Hepatocyte (in vitro differentiated cells): ENCODE results near the gene CHN1. TPM values are rescaled to one million over a fixed set of nuclear protein-coding genes. Genes with fewer than 3 reads are reported as not detected.

Experiments used
- DNase-seq: peaks from one replicate; pipeline ENCODE4 v3.0.0-alpha.2; 2016; ENCODE audit warnings: low spot score
- H2AFZ ChIP-seq: fragments of 200-600 bp; sonication (generic); 2 replicates; pipeline ENCODE4 v1.6.0; 2016; ENCODE audit warnings: antibody characterized with exemption, mild to moderate bottlenecking
- H3K27ac ChIP-seq: fragments of 200-600 bp; sonication (generic); 2 replicates; pipeline ENCODE4 v1.5.1; 2016; ENCODE audit warnings: mild to moderate bottlenecking
- H3K27me3 ChIP-seq: fragments of 200-600 bp; sonication (generic); 2 replicates; pipeline ENCODE4 v1.6.1; 2016
- H3K36me3 ChIP-seq: fragments of 200-600 bp; sonication (generic); replicated peaks from 2 replicates; pipeline ENCODE4 v1.5.1; 2016; ENCODE audit warnings: low read depth; ENCODE audit not compliant: insufficient read depth
- H3K4me1 ChIP-seq: fragments of 200-600 bp; sonication (generic); 2 replicates; pipeline ENCODE4 v1.5.1; 2016; ENCODE audit warnings: mild to moderate bottlenecking, moderate library complexity; ENCODE audit not compliant: insufficient read depth
- H3K4me2 ChIP-seq: fragments of 200-600 bp; sonication (generic); 2 replicates; pipeline ENCODE4 v1.6.0; 2016
- H3K4me3 ChIP-seq: fragments of 200-600 bp; sonication (generic); 2 replicates; pipeline ENCODE4 v1.5.1; 2016; ENCODE audit warnings: mild to moderate bottlenecking
- H3K79me2 ChIP-seq: fragments of 200-600 bp; sonication (generic); 2 replicates; pipeline ENCODE4 v1.6.0; 2017; ENCODE audit warnings: mild to moderate bottlenecking
- H3K9me2 ChIP-seq: fragments of 200-600 bp; sonication (generic); replicated peaks from 2 replicates; pipeline ENCODE4 v1.6.0; 2017; ENCODE audit warnings: mild to moderate bottlenecking; ENCODE audit not compliant: insufficient read depth
- H3K9me3 ChIP-seq: fragments of 200-600 bp; sonication (generic); 2 replicates; pipeline ENCODE4 v1.5.1; 2016; ENCODE audit warnings: low read depth, mild to moderate bottlenecking
- H4K20me1 ChIP-seq: fragments of 200-600 bp; sonication (generic); 2 replicates; pipeline ENCODE4 v1.6.0; 2016; ENCODE audit warnings: mild to moderate bottlenecking; ENCODE audit not compliant: insufficient read depth, poor library complexity, severe bottlenecking
- EZH2 ChIP-seq: fragments of 200-600 bp; sonication (generic); IDR thresholded peaks from 2 replicates; pipeline ENCODE4 v1.6.1; 2016; ENCODE audit warnings: antibody characterized with exemption, mild to moderate bottlenecking, borderline replicate concordance
- EZH2phosphoT487 ChIP-seq: fragments of 200-600 bp; sonication (generic); IDR thresholded peaks from one replicate; pipeline ENCODE4 v1.6.1; 2018; ENCODE audit warnings: antibody characterized with exemption, mild to moderate bottlenecking, low read depth, moderate library complexity; ENCODE audit not compliant: unreplicated experiment, severe bottlenecking
- WGBS: methylation state at CpG from one replicate; pipeline ENCODE4 v1.1.6; 2016; ENCODE audit warnings: low lambda C conversion rate; ENCODE audit errors: missing lambda C conversion rate; 5-methylcytosine and 5-hydroxymethylcytosine counted together
- polyA plus RNA-seq: library from polyadenylated mRNA; unstranded; fragments of >200 nt; fragmentation: Nextera tagmentation; extraction: Ambion mirVana; gene quantifications from 2 replicates; pipeline ENCODE4 v1.2.1, GENCODE V29; 2016
- total RNA-seq: library from RNA; depleted of rRNA; stranded (reverse); fragments of >200 nt; gene quantifications from 2 replicates; pipeline ENCODE4 v1.2.3, GENCODE V29; 2014
- TF ChIP-seq, protein P1 (sequence below): fragments of 200-600 bp; sonication (generic); IDR thresholded peaks from 2 replicates; pipeline ENCODE4 v1.5.1; 2016; ENCODE audit warnings: antibody characterized with exemption, mild to moderate bottlenecking; ENCODE audit not compliant: poor library complexity

The CHN1 gene
- total and polyA plus RNA-seq, 2 experiments from 2014 or later: 19.2 to 23.0 TPM

DNA sequence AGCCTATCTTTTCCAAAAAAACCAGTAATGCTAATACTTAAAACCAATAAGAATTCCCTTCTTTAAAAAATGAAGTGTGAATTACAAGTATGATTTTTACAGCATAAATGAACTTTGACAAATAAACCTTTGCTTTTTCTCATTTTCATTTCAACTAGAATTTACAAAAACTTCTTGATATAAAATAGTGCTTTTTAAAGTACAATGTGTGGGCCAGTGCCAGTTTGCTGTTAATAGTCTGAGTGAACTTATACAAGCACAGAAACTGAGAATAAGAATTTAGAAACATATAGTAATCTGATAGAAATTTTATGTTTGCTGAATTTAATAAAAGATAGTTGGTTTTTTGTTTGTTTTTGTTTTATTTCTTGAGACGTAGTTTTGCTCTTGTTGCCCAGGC, 197.2 kb downstream of the CHN1 start:
- no peak overlapping the region for H3K4me2 ChIP-seq
- H3K4me1 ChIP-seq: no peaks in the 10 kb centered on the region
- peak overlapping the region; percentile 65 for H3K27ac ChIP-seq
- no peaks in the 10 kb centered on the region for H3K27me3 ChIP-seq
- WGBS: 72% methylated on average over 1 of the region's 1 CpG
- H3K36me3 ChIP-seq: no peaks in the 10 kb centered on the region
- DNase-seq: no peak
- TF ChIP-seq EZH2 (no peak), EZH2phosphoT487 (no peak)
- TF ChIP-seq, protein P1, sequence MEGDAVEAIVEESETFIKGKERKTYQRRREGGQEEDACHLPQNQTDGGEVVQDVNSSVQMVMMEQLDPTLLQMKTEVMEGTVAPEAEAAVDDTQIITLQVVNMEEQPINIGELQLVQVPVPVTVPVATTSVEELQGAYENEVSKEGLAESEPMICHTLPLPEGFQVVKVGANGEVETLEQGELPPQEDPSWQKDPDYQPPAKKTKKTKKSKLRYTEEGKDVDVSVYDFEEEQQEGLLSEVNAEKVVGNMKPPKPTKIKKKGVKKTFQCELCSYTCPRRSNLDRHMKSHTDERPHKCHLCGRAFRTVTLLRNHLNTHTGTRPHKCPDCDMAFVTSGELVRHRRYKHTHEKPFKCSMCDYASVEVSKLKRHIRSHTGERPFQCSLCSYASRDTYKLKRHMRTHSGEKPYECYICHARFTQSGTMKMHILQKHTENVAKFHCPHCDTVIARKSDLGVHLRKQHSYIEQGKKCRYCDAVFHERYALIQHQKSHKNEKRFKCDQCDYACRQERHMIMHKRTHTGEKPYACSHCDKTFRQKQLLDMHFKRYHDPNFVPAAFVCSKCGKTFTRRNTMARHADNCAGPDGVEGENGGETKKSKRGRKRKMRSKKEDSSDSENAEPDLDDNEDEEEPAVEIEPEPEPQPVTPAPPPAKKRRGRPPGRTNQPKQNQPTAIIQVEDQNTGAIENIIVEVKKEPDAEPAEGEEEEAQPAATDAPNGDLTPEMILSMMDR: no peak
- H3K4me3 ChIP-seq: no peak overlapping the region
- no peaks in the 10 kb centered on the region for H3K9me2 ChIP-seq
- H4K20me1 ChIP-seq: no peaks in the 10 kb centered on the region
- no peaks in the 10 kb centered on the region for H3K79me2 ChIP-seq
- no peak overlapping the region for H2AFZ ChIP-seq
- no peaks in the 10 kb centered on the region for H3K9me3 ChIP-seq

DNA sequence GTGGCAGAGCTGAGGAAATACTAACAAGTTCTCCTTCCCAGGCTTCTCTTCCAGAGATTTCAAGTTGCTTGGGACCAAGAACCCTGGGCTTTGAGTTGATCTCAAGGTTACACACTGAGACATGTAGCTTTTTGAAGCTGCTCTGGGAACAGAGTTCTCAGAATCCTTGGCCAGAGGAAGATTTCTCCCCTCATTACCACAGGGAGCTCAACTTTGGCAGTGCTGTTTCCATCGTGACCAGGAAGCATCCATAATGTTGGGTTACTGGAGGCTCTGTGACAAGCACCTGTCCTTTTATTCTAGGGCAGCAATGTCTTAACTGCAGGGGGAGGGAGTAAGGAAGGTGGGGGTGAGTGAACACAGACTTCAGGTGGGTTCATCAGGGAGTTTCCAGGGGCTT, 199.4 kb downstream of the CHN1 start:
- TF ChIP-seq, protein P1: no peak
- no peak for TF ChIP-seq EZH2phosphoT487
- TF ChIP-seq EZH2: no peak
- Histone ChIP-seq H3K9me2 (no peaks in the 10 kb centered on the region), H3K4me3 (no peak overlapping the region), H3K36me3 (no peaks in the 10 kb centered on the region), H3K4me1 (no peaks in the 10 kb centered on the region), H3K9me3 (no peaks in the 10 kb centered on the region), H3K4me2 (no peak overlapping the region), H3K79me2 (no peaks in the 10 kb centered on the region), H3K27me3 (no peaks in the 10 kb centered on the region), H2AFZ (no peak overlapping the region), H3K27ac (no peak overlapping the region), H4K20me1 (no peaks in the 10 kb centered on the region)
- WGBS: 100% methylated on average over 1 of the region's 1 CpG
- DNase-seq: no peak

DNA sequence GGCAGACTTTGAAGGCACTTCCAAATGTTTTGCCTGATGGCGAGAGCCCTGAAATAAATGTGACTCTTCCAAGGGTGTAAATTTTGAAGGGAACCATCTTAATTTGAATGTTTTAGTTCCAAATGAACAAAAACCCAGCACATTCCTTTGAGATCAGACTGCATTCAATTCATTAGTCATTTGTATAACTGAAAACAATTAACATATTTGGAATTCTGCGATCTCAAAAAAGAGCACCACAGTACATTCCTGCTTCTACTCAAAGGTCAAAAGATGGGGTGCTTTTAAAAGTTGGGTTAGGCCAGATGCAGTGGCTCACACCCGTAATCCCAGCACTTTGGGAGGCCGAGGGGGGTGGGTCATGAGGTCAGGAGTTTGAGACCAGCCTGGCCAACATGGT, 202.7 kb downstream of the CHN1 start:
- Histone ChIP-seq H3K4me3 (no peak overlapping the region), H4K20me1 (no peaks in the 10 kb centered on the region), H3K27ac (no peak overlapping the region), H2AFZ (no peak overlapping the region), H3K4me2 (no peak overlapping the region), H3K4me1 (peaks cover 13% of the 10 kb centered on the region), H3K79me2 (no peaks in the 10 kb centered on the region), H3K9me2 (no peaks in the 10 kb centered on the region), H3K36me3 (no peaks in the 10 kb centered on the region), H3K9me3 (no peaks in the 10 kb centered on the region), H3K27me3 (no peaks in the 10 kb centered on the region)
- 97% methylated on average over 4 of the region's 4 CpGs for WGBS
- no peak for DNase-seq
- TF ChIP-seq, protein P1: no peak
- TF ChIP-seq EZH2phosphoT487: no peak
- TF ChIP-seq EZH2: no peak
